Neuron (in vitro differentiated cells): ENCODE results near the gene GRXCR1.

Experiments used
- H2AFZ ChIP-seq: one replicate; pipeline ENCODE4 v1.6.1; 2013; ENCODE audit warnings: low read depth, mild to moderate bottlenecking, inconsistent platforms, low read length, moderate library complexity
- H3K27me3 ChIP-seq: one replicate; pipeline ENCODE4 v1.6.1; 2013; ENCODE audit warnings: low read length; ENCODE audit not compliant: insufficient read depth
- H3K36me3 ChIP-seq: one replicate; pipeline ENCODE4 v1.6.1; 2013; ENCODE audit warnings: low read length; ENCODE audit not compliant: insufficient read depth
- H3K4me1 ChIP-seq: one replicate; pipeline ENCODE4 v1.6.1; 2013; ENCODE audit warnings: low read length; ENCODE audit not compliant: insufficient read depth
- H3K4me3 ChIP-seq: 2 replicates; pipeline ENCODE4 v1.5.1; 2013; ENCODE audit warnings: mild to moderate bottlenecking, low read length, moderate library complexity
- H3K9me3 ChIP-seq: one replicate; pipeline ENCODE4 v1.6.1; 2013; ENCODE audit warnings: low read length

The GRXCR1 gene

DNA sequence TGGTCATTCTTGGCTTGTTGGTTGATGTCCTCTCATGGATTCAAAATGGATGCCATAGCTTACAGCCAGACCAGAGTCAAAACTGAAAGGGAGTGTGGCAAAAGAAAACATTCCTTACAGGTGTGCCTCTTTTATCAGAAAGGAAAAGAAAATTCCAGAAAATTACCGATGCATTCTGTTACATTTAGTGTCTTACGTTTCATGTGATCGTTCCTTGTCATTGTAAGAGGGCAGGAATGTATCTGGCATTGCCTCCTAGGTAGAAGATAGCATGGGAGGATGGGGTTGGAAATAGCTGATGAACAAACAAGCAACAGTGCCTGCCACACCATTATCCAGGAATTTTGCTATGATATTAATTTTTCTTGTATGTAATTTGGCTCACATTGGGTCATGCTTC, 13.1 kb downstream of the GRXCR1 start:
- H3K4me1 ChIP-seq = no peaks in the 10 kb centered on the region
- no peaks in the 10 kb centered on the region for H3K9me3 ChIP-seq
- H3K27me3 ChIP-seq = no peaks in the 10 kb centered on the region
- no peak overlapping the region for H2AFZ ChIP-seq
- no peak overlapping the region for H3K4me3 ChIP-seq
- no peaks in the 10 kb centered on the region for H3K36me3 ChIP-seq

DNA sequence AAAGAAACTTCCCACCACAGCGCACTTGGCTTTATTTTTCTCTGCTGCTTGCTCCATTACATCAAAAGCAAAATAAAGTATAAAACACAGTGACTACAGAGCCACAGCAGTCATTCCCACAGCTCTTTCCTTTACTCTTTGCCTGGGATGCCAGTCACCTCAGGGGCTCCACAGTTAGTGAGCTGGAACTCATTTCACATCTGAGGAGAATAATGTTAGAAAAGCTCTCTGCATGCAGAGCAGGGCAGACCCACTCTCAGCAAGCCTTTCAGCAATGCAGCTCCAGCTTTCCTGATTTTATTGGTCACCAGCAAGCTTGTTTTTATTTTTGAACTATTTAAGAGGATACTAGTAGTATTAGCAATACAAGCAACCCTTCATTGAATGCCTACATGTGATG, 13.8 kb downstream of the GRXCR1 start:
- Histone ChIP-seq H3K4me3 (no peak overlapping the region), H2AFZ (no peak overlapping the region), H3K36me3 (no peaks in the 10 kb centered on the region), H3K27me3 (no peaks in the 10 kb centered on the region), H3K4me1 (no peaks in the 10 kb centered on the region), H3K9me3 (no peaks in the 10 kb centered on the region)

DNA sequence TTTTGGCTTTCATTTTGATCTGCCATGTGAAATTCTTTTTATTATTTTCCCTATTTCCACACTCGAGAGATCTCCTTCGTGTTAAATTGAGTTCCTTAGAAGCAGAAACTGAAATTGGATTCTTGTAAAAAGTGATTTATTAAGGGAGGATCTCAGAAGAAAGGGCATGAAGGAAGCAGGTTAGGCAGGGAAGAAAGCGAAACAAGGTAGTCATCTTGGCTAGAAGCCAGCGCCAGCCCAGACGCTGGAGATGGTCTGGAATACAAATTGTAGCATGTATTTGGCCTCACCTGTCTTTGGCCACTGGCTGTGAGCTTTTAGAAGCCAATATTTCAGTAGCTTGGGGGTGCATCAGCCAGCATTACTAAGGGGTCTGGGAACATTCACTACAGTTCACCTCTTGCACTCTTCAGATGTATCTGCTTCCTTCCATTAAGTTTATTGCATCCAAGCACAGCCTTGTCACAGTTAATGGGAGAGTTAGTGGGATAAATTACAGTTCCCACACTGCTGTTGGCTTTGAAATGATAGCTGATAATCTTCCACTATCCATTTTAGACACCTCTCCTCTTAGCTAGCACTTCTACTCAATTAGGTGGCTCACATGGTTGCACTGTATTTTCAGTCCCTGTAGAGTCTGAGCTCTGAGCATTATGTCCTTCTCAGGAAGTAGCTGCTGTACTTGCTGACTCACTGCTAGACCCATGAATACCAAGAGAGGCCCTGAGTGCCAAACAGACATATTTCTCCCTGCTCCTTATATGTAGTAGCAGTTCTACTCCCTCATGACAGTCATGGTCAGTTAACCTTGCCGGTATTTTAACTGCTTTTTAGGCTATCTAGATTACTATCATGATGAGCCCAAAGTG, 14.6 kb downstream of the GRXCR1 start:
- no peaks in the 10 kb centered on the region for H3K9me3 ChIP-seq
- no peaks in the 10 kb centered on the region for H3K4me1 ChIP-seq
- H3K36me3 ChIP-seq = no peaks in the 10 kb centered on the region
- H3K27me3 ChIP-seq = no peaks in the 10 kb centered on the region
- H3K4me3 ChIP-seq = no peak overlapping the region
- H2AFZ ChIP-seq = no peak overlapping the region

DNA sequence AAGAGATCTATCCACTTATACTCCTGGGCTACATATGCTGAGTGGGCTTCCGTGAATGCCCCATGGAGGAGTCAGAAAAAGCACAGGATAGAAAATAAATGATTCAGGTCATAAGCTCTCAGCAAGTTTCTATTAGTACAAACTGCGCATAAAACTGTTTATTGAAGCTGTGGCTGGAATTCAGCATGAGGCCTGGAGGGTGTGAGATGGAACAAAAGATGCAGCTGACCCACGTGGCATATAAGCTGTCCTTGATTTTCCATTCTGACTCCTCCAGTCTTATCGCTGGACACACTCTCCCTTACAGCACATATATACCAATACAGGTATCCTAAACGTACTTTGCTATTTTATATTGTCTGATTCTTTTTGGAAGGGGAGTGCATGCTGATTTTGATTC, 17.9 kb downstream of the GRXCR1 start:
- Histone ChIP-seq H3K4me3 (no peak overlapping the region), H3K9me3 (no peaks in the 10 kb centered on the region), H3K36me3 (no peaks in the 10 kb centered on the region), H3K27me3 (no peaks in the 10 kb centered on the region), H2AFZ (no peak overlapping the region), H3K4me1 (no peaks in the 10 kb centered on the region)

DNA sequence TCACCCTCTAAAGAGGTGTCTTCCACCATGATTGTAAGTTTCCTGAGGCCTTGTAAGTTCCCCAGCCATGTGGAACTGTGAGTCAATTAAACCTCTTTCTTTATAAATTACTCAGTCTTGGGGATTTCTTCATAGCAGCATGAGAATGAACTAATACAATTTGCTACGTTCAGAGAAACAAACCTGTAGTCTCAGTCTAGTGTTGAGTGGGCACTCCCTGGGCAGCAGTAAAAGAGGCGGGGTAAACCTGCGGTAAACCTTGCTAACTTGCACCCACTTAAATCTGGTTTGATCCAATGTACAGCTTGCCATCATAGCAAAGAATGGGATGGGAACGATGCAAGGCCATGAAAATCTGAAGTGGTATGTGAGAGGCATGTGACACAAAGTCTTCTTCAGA, 22.4 kb downstream of the GRXCR1 start:
- no peaks in the 10 kb centered on the region for H3K9me3 ChIP-seq
- no peaks in the 10 kb centered on the region for H3K27me3 ChIP-seq
- no peak overlapping the region for H3K4me3 ChIP-seq
- no peak overlapping the region for H2AFZ ChIP-seq
- H3K36me3 ChIP-seq = no peaks in the 10 kb centered on the region
- no peaks in the 10 kb centered on the region for H3K4me1 ChIP-seq

DNA sequence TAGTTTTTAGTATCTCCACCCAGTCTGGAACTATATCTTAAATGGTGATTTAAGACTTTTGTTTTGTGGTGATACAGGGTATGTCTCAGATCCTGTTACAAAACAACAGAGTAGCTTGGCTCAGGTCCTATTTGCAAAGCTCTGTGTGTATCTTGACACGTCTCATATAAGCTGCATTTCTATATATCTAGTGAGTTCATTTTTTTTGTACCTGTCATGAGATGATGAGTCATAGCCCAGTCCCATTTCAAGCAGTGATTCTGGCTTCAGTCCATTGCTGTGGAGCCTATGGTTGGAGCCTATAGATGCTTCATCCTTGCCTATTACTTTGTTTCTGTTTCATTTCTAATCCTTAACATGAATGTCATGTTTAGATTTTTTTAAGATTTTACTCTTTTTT, 23.0 kb downstream of the GRXCR1 start:
- no peak overlapping the region for H3K4me3 ChIP-seq
- H3K4me1 ChIP-seq = no peaks in the 10 kb centered on the region
- H2AFZ ChIP-seq = no peak overlapping the region
- no peaks in the 10 kb centered on the region for H3K36me3 ChIP-seq
- no peaks in the 10 kb centered on the region for H3K9me3 ChIP-seq
- no peaks in the 10 kb centered on the region for H3K27me3 ChIP-seq

- no peaks in the 10 kb centered on the region for H3K4me1 ChIP-seq
- no peaks in the 10 kb centered on the region for H3K36me3 ChIP-seq
- no peaks in the 10 kb centered on the region for H3K27me3 ChIP-seq
- H2AFZ ChIP-seq = no peak overlapping the region
- no peak overlapping the region for H3K4me3 ChIP-seq
- no peaks in the 10 kb centered on the region for H3K9me3 ChIP-seq
Measured at GRCh38 chr4:42917296-42917695, 24.8 kb downstream of the GRXCR1 start.

- no peaks in the 10 kb centered on the region for H3K9me3 ChIP-seq
- no peak overlapping the region for H2AFZ ChIP-seq
- H3K4me3 ChIP-seq = no peak overlapping the region
- H3K36me3 ChIP-seq = no peaks in the 10 kb centered on the region
- no peaks in the 10 kb centered on the region for H3K4me1 ChIP-seq
- H3K27me3 ChIP-seq = no peaks in the 10 kb centered on the region
Measured at GRCh38 chr4:42923431-42923830, 30.9 kb downstream of the GRXCR1 start.

DNA sequence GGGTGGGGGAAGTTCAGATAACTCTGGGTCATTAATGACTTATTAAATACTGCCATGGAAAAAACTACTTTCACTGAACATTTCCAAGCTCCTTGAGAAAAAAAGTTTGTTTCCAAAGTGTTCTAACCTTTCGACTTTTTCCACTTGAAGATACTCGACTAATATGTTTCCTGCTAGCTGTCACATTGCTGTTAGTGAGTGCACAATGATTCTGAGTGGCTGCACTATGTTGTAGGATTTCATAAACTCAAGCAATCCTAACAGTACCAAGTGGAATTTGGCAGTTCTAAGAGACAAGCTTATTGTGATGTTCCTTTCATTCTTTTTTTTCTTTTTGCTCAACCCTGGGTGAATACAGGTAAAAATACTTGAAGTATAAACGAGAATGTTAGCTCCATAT, 33.4 kb downstream of the GRXCR1 start:
- no peak overlapping the region for H2AFZ ChIP-seq
- H3K36me3 ChIP-seq = no peaks in the 10 kb centered on the region
- H3K27me3 ChIP-seq = no peaks in the 10 kb centered on the region
- H3K9me3 ChIP-seq = no peaks in the 10 kb centered on the region
- no peak overlapping the region for H3K4me3 ChIP-seq
- no peaks in the 10 kb centered on the region for H3K4me1 ChIP-seq

DNA sequence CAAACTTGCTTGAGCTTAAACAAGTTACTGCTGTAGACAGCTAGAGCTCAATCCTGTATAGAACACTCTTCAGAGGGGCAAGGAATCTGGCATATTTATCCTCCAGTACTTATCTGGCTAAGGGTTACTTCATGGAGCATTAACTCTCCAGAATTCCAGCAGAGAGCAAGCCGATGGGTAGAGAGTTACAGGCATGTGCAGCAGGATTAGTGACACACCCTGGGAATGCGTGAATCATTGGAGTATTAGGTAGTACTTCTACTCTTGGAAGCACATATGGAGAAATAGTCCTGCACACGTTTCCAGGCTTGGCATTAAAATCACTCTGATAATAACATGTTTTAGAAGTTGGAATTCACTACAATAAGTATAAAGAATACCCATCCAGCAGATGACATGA, 35.4 kb downstream of the GRXCR1 start:
- Histone ChIP-seq H3K4me1 (no peaks in the 10 kb centered on the region), H3K9me3 (no peaks in the 10 kb centered on the region), H3K4me3 (no peak overlapping the region), H2AFZ (no peak overlapping the region), H3K27me3 (no peaks in the 10 kb centered on the region), H3K36me3 (no peaks in the 10 kb centered on the region)

DNA sequence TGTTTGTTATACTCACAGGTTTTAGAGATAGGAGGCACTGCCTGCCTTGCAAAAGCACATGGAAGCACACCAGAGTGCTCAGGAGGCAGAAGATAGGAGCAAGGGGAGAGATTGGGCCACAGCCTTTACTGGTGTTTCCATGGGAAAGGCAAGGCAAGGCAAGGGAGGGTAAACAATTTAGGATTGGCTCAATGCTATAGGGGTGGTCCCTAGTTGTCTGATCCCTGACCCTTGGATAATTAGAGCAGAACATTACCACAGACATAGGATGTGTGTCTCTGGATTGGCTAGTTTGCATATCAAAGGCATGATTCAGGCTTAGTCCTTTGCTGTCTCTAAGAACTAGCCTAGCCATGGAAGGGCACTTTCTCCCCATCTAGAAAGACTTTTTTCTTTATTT, 36.1 kb downstream of the GRXCR1 start:
- Histone ChIP-seq H2AFZ (no peak overlapping the region), H3K4me1 (no peaks in the 10 kb centered on the region), H3K4me3 (no peak overlapping the region), H3K9me3 (no peaks in the 10 kb centered on the region), H3K27me3 (no peaks in the 10 kb centered on the region), H3K36me3 (no peaks in the 10 kb centered on the region)

DNA sequence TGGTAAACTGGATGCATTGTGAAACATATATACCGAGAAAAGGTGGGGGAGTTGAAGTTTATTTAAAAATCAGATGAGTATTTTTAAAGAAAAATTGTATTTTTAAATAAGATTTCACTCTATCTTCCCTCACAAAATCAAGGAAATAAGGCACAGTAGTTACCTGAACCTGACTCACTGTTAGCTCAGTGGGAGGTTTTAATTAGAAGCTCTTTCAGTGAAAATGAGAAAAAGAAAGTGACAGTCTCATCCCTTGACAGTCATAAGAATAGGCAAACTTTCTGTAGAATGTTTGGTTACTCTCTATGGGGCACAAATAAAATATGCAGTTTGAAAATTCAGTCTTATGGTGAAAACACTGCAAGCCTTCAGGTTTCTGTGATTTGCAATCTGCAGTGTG, 49.7 kb downstream of the GRXCR1 start:
- no peak overlapping the region for H3K4me3 ChIP-seq
- no peaks in the 10 kb centered on the region for H3K4me1 ChIP-seq
- H3K27me3 ChIP-seq = no peaks in the 10 kb centered on the region
- no peaks in the 10 kb centered on the region for H3K36me3 ChIP-seq
- no peaks in the 10 kb centered on the region for H3K9me3 ChIP-seq
- H2AFZ ChIP-seq = no peak overlapping the region

DNA sequence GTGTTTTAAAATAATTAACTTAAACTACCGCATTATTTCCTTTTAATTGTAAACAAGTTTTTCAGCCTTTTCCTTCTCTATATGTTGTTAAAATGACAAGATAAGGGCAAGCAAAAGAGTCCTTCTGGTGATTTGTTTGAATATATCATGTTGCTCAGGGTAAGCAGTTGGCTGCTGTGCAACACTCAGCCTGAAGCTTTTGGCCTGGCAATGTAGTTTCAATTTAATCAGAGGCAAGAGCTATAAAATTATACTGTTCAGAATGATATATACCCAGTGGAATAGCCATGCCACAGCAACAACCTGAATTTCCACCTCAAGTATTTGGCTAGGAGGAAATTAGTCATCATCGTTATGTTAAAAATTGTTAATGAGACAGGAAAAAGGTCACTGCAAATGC, 53.4 kb downstream of the GRXCR1 start:
- H3K4me1 ChIP-seq = no peaks in the 10 kb centered on the region
- no peaks in the 10 kb centered on the region for H3K36me3 ChIP-seq
- no peaks in the 10 kb centered on the region for H3K27me3 ChIP-seq
- H3K4me3 ChIP-seq = no peak overlapping the region
- no peak overlapping the region for H2AFZ ChIP-seq
- H3K9me3 ChIP-seq = no peaks in the 10 kb centered on the region

- no peaks in the 10 kb centered on the region for H3K36me3 ChIP-seq
- no peak overlapping the region for H3K4me3 ChIP-seq
- H2AFZ ChIP-seq = no peak overlapping the region
- no peaks in the 10 kb centered on the region for H3K27me3 ChIP-seq
- no peaks in the 10 kb centered on the region for H3K9me3 ChIP-seq
- no peaks in the 10 kb centered on the region for H3K4me1 ChIP-seq
Measured at GRCh38 chr4:42953321-42953720, 60.8 kb downstream of the GRXCR1 start.
